SK-N-SH treated with all-trans-retinoic acid at 6 μM for 48 hours (cell line): Measurements from ENCODE around the gene IL16.

Source experiments
- ATAC-seq: fragments of 200-7000 bp; cut with Tn5 transposase; 3 replicates; pipeline ENCODE4 v1.9.1; 2020; ENCODE audit warnings: mild to moderate bottlenecking, moderate library complexity
- ARNTL ChIP-seq: fragments of 450-650 bp; formaldehyde crosslinking; IDR thresholded peaks from 2 replicates; pipeline ENCODE4 v1.5.0; 2020; ENCODE audit warnings: low read depth, mild to moderate bottlenecking, moderate library complexity, borderline replicate concordance
- CREB5 ChIP-seq: fragments of 250-450 bp; sonication (Bioruptor Pico); IDR thresholded peaks from 2 replicates; pipeline ENCODE4 v1.5.1; 2020; ENCODE audit warnings: low read depth, mild to moderate bottlenecking, moderate library complexity
- ESRRG ChIP-seq: fragments of 250-450 bp; sonication (Bioruptor Pico); IDR thresholded peaks from 2 replicates; pipeline ENCODE4 v1.6.1; 2021; ENCODE audit warnings: mild to moderate bottlenecking
- GLIS3 ChIP-seq: fragments of 250-450 bp; sonication (Bioruptor Pico); IDR thresholded peaks from 2 replicates; pipeline ENCODE4 v1.5.0; 2020; ENCODE audit warnings: mild to moderate bottlenecking, moderate library complexity
- OSR1 ChIP-seq: fragments of 250-450 bp; sonication (Bioruptor Pico); IDR thresholded peaks from 2 replicates; pipeline ENCODE4 v1.8.0; 2022; ENCODE audit warnings: moderate library complexity, mild to moderate bottlenecking, inconsistent platforms
- PATZ1 ChIP-seq: fragments of 250-450 bp; sonication (Bioruptor Pico); IDR thresholded peaks from 2 replicates; pipeline ENCODE4 v1.8.0; 2020; ENCODE audit warnings: mild to moderate bottlenecking, moderate library complexity, borderline replicate concordance
- POU6F1 ChIP-seq: fragments of 250-450 bp; sonication (Bioruptor Pico); IDR thresholded peaks from 2 replicates; pipeline ENCODE4 v1.8.0; 2021; ENCODE audit warnings: low read depth, mild to moderate bottlenecking, moderate library complexity, borderline replicate concordance
- PPARA ChIP-seq: fragments of 250-450 bp; sonication (Bioruptor Pico); IDR thresholded peaks from 2 replicates; pipeline ENCODE4 v1.5.0; 2020; ENCODE audit warnings: mild to moderate bottlenecking, borderline replicate concordance
- RARB ChIP-seq: fragments of 250-450 bp; sonication (Bioruptor Pico); IDR thresholded peaks from 2 replicates; pipeline ENCODE4 v1.8.0; 2021; ENCODE audit warnings: mild to moderate bottlenecking, moderate library complexity
- SNAI2 ChIP-seq: fragments of 250-450 bp; sonication (Bioruptor Pico); IDR thresholded peaks from 2 replicates; pipeline ENCODE4 v1.5.0; 2020; ENCODE audit warnings: mild to moderate bottlenecking, moderate library complexity
- TCF4 ChIP-seq: fragments of 250-450 bp; sonication (Bioruptor Pico); IDR thresholded peaks from 2 replicates; pipeline ENCODE4 v1.8.0; 2021; ENCODE audit warnings: mild to moderate bottlenecking, moderate library complexity, borderline replicate concordance
- TSHZ2 ChIP-seq: fragments of 250-450 bp; sonication (Bioruptor Pico); IDR thresholded peaks from 2 replicates; pipeline ENCODE4 v1.5.0; 2020; ENCODE audit warnings: mild to moderate bottlenecking, moderate library complexity
- ZC3H10 ChIP-seq: fragments of 250-450 bp; sonication (Bioruptor Pico); IDR thresholded peaks from 2 replicates; pipeline ENCODE4 v1.5.1; 2021; ENCODE audit warnings: mild to moderate bottlenecking, moderate library complexity
- ZFP3 ChIP-seq: fragments of 250-450 bp; sonication (Bioruptor Pico); IDR thresholded peaks from 2 replicates; pipeline ENCODE4 v1.5.0; 2020; ENCODE audit warnings: mild to moderate bottlenecking, moderate library complexity
- ZNF70 ChIP-seq: fragments of 450-650 bp; formaldehyde crosslinking; IDR thresholded peaks from 2 replicates; pipeline ENCODE4 v1.5.0; 2020; ENCODE audit warnings: mild to moderate bottlenecking, moderate library complexity
- ZNF8 ChIP-seq: fragments of 450-650 bp; formaldehyde crosslinking; IDR thresholded peaks from 2 replicates; pipeline ENCODE4 v1.5.0; 2020; ENCODE audit warnings: mild to moderate bottlenecking, moderate library complexity

The IL16 gene

GRCh38 chr15:81160312-81161159, 36.1 kb upstream of the IL16 start:
- TF ChIP-seq ZFP3 (CRISPR knock-in tag) (no peak), TCF4 (CRISPR knock-in tag) (peak; percentile 83; the same call in 1 of the 2 replicates)
- ATAC-seq, result peak; percentile 67; the same call in 2 of the 3 replicates

- no peak for ATAC-seq
- no peak for TF ChIP-seq RARB (CRISPR knock-in tag)
- no peak for TF ChIP-seq ZNF70 (CRISPR knock-in tag)
- TF ChIP-seq ZFP3 (CRISPR knock-in tag), result no peak
These were observed 35.5 kb upstream of the IL16 start for GRCh38 chr15:81161160-81161673.

- no peak for ATAC-seq
- no peak for TF ChIP-seq ZNF8 (CRISPR knock-in tag)
These were observed 34.8 kb upstream of the IL16 start for GRCh38 chr15:81161851-81162250.

- TF ChIP-seq ZC3H10 (no peak), CREB5 (no peak), ZNF8 (CRISPR knock-in tag) (no peak), ARNTL (CRISPR knock-in tag) (no peak), PPARA (CRISPR knock-in tag) (no peak), OSR1 (CRISPR knock-in tag) (no peak), TSHZ2 (CRISPR knock-in tag) (no peak), ESRRG (CRISPR knock-in tag) (no peak), ZNF70 (CRISPR knock-in tag) (no peak), POU6F1 (CRISPR knock-in tag) (no peak)
- ATAC-seq, result peak; percentile 69
These were observed 32.5 kb upstream of the IL16 start for GRCh38 chr15:81163961-81164800.

GRCh38 chr15:81165535-81165934, 31.1 kb upstream of the IL16 start:
- TF ChIP-seq ZNF70 (CRISPR knock-in tag), result no peak
- TF ChIP-seq GLIS3 (CRISPR knock-in tag), result no peak
- TF ChIP-seq TSHZ2 (CRISPR knock-in tag), result no peak
- no peak for TF ChIP-seq ESRRG (CRISPR knock-in tag)
- no peak for TF ChIP-seq PATZ1 (CRISPR knock-in tag)
- no peak for TF ChIP-seq TCF4 (CRISPR knock-in tag)
- TF ChIP-seq SNAI2 (CRISPR knock-in tag), result no peak
- no peak for ATAC-seq
